Measurements from ENCODE around the gene PMF1. TPM values are rescaled to one million over a fixed set of nuclear protein-coding genes. Genes with fewer than 3 reads are reported as not detected.
A peak's percentile ranks its signal among the peaks of the same experiment; 100 is the strongest.

Gene PMF1
- total and polyA plus RNA-seq, 4 donors: 24.7 to 63.5 (median 36.9) TPM

GRCh38 chr1:156284112-156284511 is 71.3 kb downstream of the PMF1 start, which contains the start of gene TMEM79:
TSS of gene TMEM79 (plus strand) at chr1:156284325. CDS start at chr1:156285227, 902 bp downstream.
- peaks cover 0 to 9% (median 2%) of the 10 kb centered on the region in 4 donors for H3K36me3 ChIP-seq (ENCODE audit: control insufficient read depth in 4 of 4, insufficient read depth in 3 of 4, low read depth in 1 of 4, low read length in 3 of 4)
- peaks cover 4 to 39% (median 24%) of the 10 kb centered on the region in 4 donors for H3K4me1 ChIP-seq (ENCODE audit: control insufficient read depth in 4 of 4, insufficient read depth in 4 of 4, low read length in 3 of 4)
- H3K27ac ChIP-seq (ENCODE audit: low read depth in 1 of 2, low read length in 2 of 2): peak within 1 kb of the TSS; percentile 95 to 98
- no peaks in the 10 kb centered on the region for H3K27me3 ChIP-seq (ENCODE audit: control insufficient read depth in 4 of 4, insufficient read depth in 4 of 4, low read length in 3 of 4)
- H3K4me3 ChIP-seq (ENCODE audit: low read depth in 1 of 3, low read length in 3 of 3): peak within 1 kb of the TSS; percentile 82 to 97 (median 96)
- H3K9me3 ChIP-seq (ENCODE audit: control insufficient read depth in 4 of 4, low read length in 3 of 4): no peaks in the 10 kb centered on the region
- TF ChIP-seq GABPA (IDR thresholded peaks at IDR 0.05 in 1 of 2, conservative IDR thresholded peaks at IDR 0.05 in 1 of 2): no peak
- TF ChIP-seq CTCF (IDR thresholded peaks at IDR 0.05; ENCODE audit: low read depth, low read length, missing input control): no peak
- TF ChIP-seq HNF4G (IDR thresholded peaks at IDR 0.05): no peak
- no peak for DNase-seq (ENCODE audit: low spot score)
- peak within 1 kb of the TSS; percentile 78 to 80 for H3K9ac ChIP-seq (ENCODE audit: low read depth in 1 of 2, low read length in 2 of 2)
- WGBS: 91% methylated on average over 7 of the region's 7 CpGs

- no peak overlapping the region for H3K27ac ChIP-seq (ENCODE audit: low read depth in 1 of 2, low read length in 2 of 2)
- no peak overlapping the region for H3K9ac ChIP-seq (ENCODE audit: low read depth in 1 of 2, low read length in 2 of 2)
- no peak for DNase-seq (ENCODE audit: low spot score)
- 83% methylated on average over 4 of the region's 4 CpGs for WGBS
- TF ChIP-seq TAF1 (conservative IDR thresholded peaks at IDR 0.05) (no peak), CTCF (IDR thresholded peaks at IDR 0.05; ENCODE audit: low read depth, low read length, missing input control) (no peak), SP1 (IDR thresholded peaks at IDR 0.05) (no peak), HNF4A (conservative IDR thresholded peaks at IDR 0.05) (no peak), EGR1 (IDR thresholded peaks at IDR 0.05; ENCODE audit: low read depth in 2 of 2) (no peak), FOXA2 (IDR thresholded peaks at IDR 0.05) (no peak), NR2F2 (IDR thresholded peaks at IDR 0.05) (no peak), HNF4G (IDR thresholded peaks at IDR 0.05) (no peak), ZBTB33 (IDR thresholded peaks at IDR 0.05) (no peak), JUND (IDR thresholded peaks at IDR 0.05) (no peak), RAD21 (IDR thresholded peaks at IDR 0.05) (no peak), REST (IDR thresholded peaks at IDR 0.05) (no peak), RXRA (IDR thresholded peaks at IDR 0.05) (no peak), GABPA (IDR thresholded peaks at IDR 0.05 in 1 of 2, conservative IDR thresholded peaks at IDR 0.05 in 1 of 2) (no peak), FOXA1 (IDR thresholded peaks at IDR 0.05) (no peak)
- no peak overlapping the region for H3K4me3 ChIP-seq (ENCODE audit: low read depth in 1 of 3, low read length in 3 of 3)
- H3K27me3 ChIP-seq (ENCODE audit: control insufficient read depth in 4 of 4, insufficient read depth in 4 of 4, low read length in 3 of 4): no peaks in the 10 kb centered on the region
- no peaks in the 10 kb centered on the region for H3K9me3 ChIP-seq (ENCODE audit: control insufficient read depth in 4 of 4, low read length in 3 of 4)
- H3K4me1 ChIP-seq (ENCODE audit: control insufficient read depth in 4 of 4, insufficient read depth in 4 of 4, low read length in 3 of 4): peaks cover 4 to 37% (median 24%) of the 10 kb centered on the region in 4 donors
- peaks cover 0 to 9% (median 3%) of the 10 kb centered on the region in 4 donors for H3K36me3 ChIP-seq (ENCODE audit: control insufficient read depth in 4 of 4, insufficient read depth in 3 of 4, low read depth in 1 of 4, low read length in 3 of 4)
Measured at GRCh38 chr1:156284757-156285156, 72.0 kb downstream of the PMF1 start.

Data from liver (tissue), 9 donors.